Uterus (tissue), 4 donors: ENCODE data around the gene TMEM176B. TPM values are rescaled to one million over a fixed set of nuclear protein-coding genes. Genes with fewer than 3 reads are reported as not detected.
A peak's percentile ranks its signal among the peaks of the same experiment; 100 is the strongest.

ENCODE experiments used
- DNase-seq, 2 donors: peaks; one replicate each; pipeline ENCODE4 v3.0.0-alpha.2; 2019 to 2020
- H3K27ac ChIP-seq, 2 donors: fragments of 200-600 bp; sonication (generic); 1 replicate in 1 of 2; 2 replicates in 1 of 2; pipeline ENCODE4 v1.5.1; 2016 to 2018
- H3K27me3 ChIP-seq, 2 donors: fragments of 200-600 bp; sonication (generic); one replicate each; pipeline ENCODE4 v1.5.1; 2018 to 2019; ENCODE audit warnings: control low read depth in 1 of 2
- H3K36me3 ChIP-seq, 2 donors: fragments of 200-600 bp; sonication (generic); one replicate each; pipeline ENCODE4 v1.5.1; 2019; ENCODE audit warnings: control low read depth in 1 of 2
- H3K4me1 ChIP-seq, 2 donors: fragments of 200-600 bp; sonication (generic); one replicate each; pipeline ENCODE4 v1.5.1; 2018 to 2019; ENCODE audit warnings: control low read depth in 1 of 2
- H3K4me3 ChIP-seq, 2 donors: fragments of 200-600 bp; sonication (generic); 1 replicate in 1 of 2; 2 replicates in 1 of 2; pipeline ENCODE4 v1.5.1; 2018 to 2019; ENCODE audit warnings: mild to moderate bottlenecking in 1 of 2
- H3K9me3 ChIP-seq, 2 donors: fragments of 200-600 bp; sonication (generic); one replicate each; pipeline ENCODE4 v1.5.1; 2019; ENCODE audit warnings: control low read depth in 1 of 2
- CTCF ChIP-seq, 4 experiments: fragments of 200-600 bp in 2 of 4; fragments of 450-650 bp in 2 of 4; sonication (generic) in 2 of 4; IDR thresholded peaks; one replicate each; pipeline ENCODE4 v1.5.1; 2016 to 2019; ENCODE audit warnings: antibody characterized with exemption in 4 of 4, mild to moderate bottlenecking in 2 of 4, moderate library complexity in 1 of 4
- POLR2A ChIP-seq, 2 donors: fragments of 450-650 bp; IDR thresholded peaks; one replicate each; pipeline ENCODE4 v1.6.1; 2016; ENCODE audit warnings: antibody characterized with exemption in 2 of 2, mild to moderate bottlenecking in 1 of 2, moderate library complexity in 1 of 2
- intact Hi-C: fragments of 100-400 bp; cut with DNase I; formaldehyde crosslinking; loops from one replicate; pipeline ENCODE4 v1.15.1; 2023; ENCODE audit warnings: low total_unique reads
- total RNA-seq, 4 donors: library from RNA; depleted of rRNA in 3 of 4; stranded (reverse); fragments of >200 nt in 3 of 4; gene quantifications; one replicate each; pipeline versions ENCODE4 v1.1.0 to v1.2.4, GENCODE V29; 2014 to 2023
- donor health status: DM: yes; HTN: yes; CAD: no.

Gene TMEM176B
- total RNA-seq, 4 donors from 2014 or later: 10.2 to 34.1 (median 29.4) TPM

- intact Hi-C loops: no loop called here
- DNase-seq: peak; percentile 44 to 72
- Histone ChIP-seq H3K36me3 (no peaks in the 10 kb centered on the region), H3K27ac (peak overlapping the region; percentile 44 to 73), H3K4me3 (no peak overlapping the region), H3K9me3 (no peaks in the 10 kb centered on the region), H3K27me3 (no peaks in the 10 kb centered on the region), H3K4me1 (no peaks in the 10 kb centered on the region)
- TF ChIP-seq POLR2A (IDR thresholded peaks at IDR 0.05) (no peak), CTCF (IDR thresholded peaks at IDR 0.05) (no peak)
Observed at GRCh38 chr7:150788474-150789269, 11.5 kb downstream of the TMEM176B start.

DNA sequence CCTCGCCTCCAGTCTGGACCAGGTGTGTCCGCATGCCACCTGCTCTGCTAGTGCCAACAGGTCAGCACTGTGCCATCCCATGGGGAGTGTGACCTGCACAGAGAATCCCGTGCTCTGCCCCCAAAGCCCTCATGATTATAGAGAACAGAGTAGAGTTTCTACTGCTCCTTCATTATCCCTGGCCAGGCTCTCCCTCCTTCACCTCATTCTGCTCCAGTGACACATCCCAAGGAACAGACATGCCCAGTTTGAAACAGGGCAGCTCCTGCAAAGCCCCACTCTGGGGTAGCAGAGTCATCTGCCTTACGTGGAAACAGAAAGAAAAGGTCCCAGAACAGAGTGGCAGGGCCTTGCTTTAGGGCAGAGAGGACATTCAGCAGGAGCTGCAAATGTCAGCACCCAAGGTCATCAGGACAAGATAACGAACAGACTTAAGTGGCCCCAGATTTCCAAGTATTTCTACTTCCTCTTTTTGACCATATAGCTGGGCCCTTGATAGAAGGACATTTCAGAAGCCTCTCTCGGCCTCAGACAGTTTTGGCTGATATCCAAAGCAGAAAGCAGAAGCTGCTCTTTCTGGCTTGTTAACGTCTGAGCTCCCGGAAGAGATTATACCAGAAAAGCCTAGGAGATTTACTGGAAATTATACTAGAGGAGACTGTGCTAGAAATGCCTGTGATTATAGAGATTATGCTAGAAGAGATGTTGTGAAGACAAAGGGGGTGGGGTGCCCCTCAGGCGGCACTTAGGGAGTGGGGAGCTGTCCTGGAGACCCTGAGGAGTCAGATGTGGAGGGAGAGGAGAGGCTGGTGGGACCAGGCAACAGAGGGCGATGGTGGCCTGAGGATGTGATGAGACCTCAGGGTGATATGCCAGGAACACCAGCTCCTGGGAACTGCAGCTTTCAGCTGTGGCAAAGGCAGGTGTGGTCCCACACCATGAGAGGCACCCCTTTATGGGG lies 12.6 kb downstream of the TMEM176B start:
- Histone ChIP-seq H3K36me3 (no peaks in the 10 kb centered on the region), H3K4me3 (no peak overlapping the region), H3K9me3 (no peaks in the 10 kb centered on the region), H3K4me1 (no peaks in the 10 kb centered on the region), H3K27ac (peak overlapping the region; percentile 44 to 73), H3K27me3 (no peaks in the 10 kb centered on the region)
- DNase-seq: no peak
- intact Hi-C loops: no loop called here
- no peak for TF ChIP-seq POLR2A (IDR thresholded peaks at IDR 0.05)
- TF ChIP-seq CTCF (IDR thresholded peaks at IDR 0.05): no peak

DNA sequence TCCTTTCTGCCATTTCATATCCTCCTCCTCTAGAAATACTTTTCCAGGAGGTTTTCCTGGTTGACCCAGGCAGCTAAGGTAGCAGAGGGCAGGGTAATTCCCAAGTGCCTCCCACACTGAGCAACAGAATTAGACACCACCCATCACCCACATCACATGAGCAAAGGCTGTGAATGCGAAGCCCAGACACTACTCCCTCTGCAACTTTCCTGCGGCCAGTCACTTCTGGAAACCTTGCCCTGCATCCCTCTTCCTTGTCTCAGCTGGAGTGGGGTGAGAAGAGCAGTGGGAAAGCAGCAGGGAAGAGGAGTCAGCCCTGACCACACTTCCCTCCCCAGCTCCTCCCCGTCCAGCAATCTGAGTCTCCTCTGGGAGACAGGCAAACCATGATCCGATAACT lies 15.2 kb downstream of the TMEM176B start:
- Histone ChIP-seq H3K36me3 (no peaks in the 10 kb centered on the region), H3K4me1 (peaks cover 0 to 4% of the 10 kb centered on the region in 2 donors), H3K27me3 (no peaks in the 10 kb centered on the region), H3K4me3 (no peak overlapping the region), H3K9me3 (no peaks in the 10 kb centered on the region), H3K27ac (peak overlapping the region in 1 of 2 donors; percentile 59)
- no peak for TF ChIP-seq CTCF (IDR thresholded peaks at IDR 0.05)
- TF ChIP-seq POLR2A (IDR thresholded peaks at IDR 0.05): no peak
- no peak for DNase-seq
- intact Hi-C loops: no loop called here

DNA sequence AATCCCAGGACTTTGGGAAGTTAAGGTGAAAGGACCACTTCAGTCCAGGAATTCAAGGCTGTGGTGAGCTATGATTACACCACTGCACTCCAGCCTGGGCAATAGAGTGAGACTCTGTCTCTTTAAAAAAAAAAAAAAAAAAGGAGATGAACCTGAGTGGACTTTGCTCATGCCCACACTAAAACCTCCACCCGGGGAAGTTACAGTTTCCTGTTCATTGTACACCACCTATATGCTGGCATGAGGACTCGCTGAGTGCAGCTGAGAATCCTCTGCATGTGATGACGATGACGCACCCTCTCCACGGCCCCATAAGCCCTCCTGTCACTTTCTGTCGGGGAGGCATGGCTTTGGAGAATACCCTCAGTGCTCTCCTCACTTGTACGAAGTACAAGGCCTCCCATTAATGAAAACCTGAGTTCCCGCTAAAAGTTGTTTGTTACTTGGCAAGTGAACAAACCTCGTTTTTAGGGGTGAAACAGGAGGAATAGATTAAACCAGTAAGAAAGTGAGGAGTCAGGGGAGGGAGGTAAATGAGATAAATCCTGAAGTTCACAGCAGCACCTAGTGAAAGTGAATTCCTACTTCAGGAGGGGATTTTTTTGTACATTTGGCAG lies 15.9 kb downstream of the TMEM176B start:
- Histone ChIP-seq H3K4me1 (peaks cover 0 to 4% of the 10 kb centered on the region in 2 donors), H3K27me3 (no peaks in the 10 kb centered on the region), H3K27ac (no peak overlapping the region), H3K4me3 (no peak overlapping the region), H3K36me3 (no peaks in the 10 kb centered on the region), H3K9me3 (no peaks in the 10 kb centered on the region)
- TF ChIP-seq CTCF (IDR thresholded peaks at IDR 0.05) (no peak), POLR2A (IDR thresholded peaks at IDR 0.05) (no peak)
- DNase-seq: no peak
- intact Hi-C loops: no loop called here
